KBM-7 (cell line): ENCODE measurements around the gene OBP2B.

Experiments
- DNase-seq: peaks from one replicate; pipeline ENCODE4 v3.0.0-alpha.2; 2015
- in situ Hi-C: fragments of 300-500 bp; cut with MboI; formaldehyde crosslinking; loops from 2 replicates; pipeline ENCODE4 v1.14.3; 2020; ENCODE audit warnings: low sequenced_read_pairs, low pct_unique_long_range_greater_than_20kb, mixed read lengths

Gene OBP2B

GRCh38 chr9:133204993-133205336, 4.1 kb downstream of the OBP2B start:
- in situ Hi-C loops, result no loop called here
- DNase-seq, result no peak

DNA sequence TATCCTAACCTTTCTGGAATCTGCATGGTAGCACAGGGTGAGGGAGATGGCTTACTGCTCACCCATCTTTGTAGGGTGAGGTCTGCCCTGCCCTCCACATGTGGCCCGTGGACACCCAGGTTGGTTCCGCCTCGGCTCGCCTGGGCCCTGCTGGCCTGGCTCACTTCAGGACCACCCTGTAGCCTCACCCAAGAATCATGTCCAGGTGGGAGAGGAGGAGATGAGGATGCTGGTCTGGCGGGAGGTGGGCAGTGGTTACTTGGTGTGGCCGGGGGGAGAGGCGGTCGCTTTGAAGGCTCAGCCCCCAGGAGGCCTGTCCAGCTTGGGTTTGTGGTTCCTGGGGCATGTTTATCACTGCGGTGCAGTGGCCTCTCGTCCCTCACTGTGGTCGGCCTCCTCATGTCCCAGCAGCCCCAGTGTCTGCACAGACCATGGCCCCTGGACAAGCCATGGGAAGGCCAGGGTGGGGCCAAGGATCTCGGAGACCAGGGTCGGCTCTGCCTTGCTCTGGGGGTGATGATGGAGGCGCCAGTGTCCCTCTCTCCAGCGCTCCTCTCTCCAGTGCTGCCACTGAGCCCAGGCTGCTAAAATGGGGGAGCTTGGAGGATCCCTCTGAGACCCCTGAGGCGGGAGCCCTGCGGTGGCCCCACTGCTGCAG, 4.6 kb downstream of the OBP2B start:
- no peak for DNase-seq
- in situ Hi-C loops, result no loop called here

DNA sequence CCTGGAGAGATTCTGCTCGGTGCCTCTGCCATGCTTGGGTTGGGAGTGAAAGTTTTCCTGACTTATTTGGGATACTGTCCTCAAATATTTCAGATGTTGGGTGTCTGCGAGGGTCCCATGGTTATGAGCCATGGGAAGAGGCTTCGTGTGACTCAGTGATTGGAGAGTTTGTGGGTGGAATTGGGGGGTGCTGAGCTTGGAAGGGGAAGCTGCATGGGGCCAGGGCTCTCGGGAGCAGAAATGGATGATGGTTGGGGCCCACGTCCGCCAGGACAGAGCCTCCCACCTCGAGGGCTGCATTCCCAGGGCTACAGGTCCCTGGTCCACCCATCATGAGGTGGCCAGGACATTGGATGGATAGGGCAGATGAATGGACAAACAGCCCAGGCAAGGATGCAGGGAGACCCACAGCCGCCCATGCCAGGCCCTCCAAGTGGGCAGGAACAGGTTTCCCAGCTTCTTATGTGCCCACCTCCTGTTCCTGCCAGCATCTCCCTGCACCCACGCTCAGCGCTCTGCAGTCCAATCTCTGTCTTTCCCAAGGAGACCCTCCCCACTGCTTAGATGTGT, 5.5 kb downstream of the OBP2B start:
- no peak for DNase-seq
- in situ Hi-C loops, result no loop called here

GRCh38 chr9:133202688-133203453, 6.2 kb downstream of the OBP2B start:
- in situ Hi-C loops, result no loop called here
- DNase-seq, result no peak

- in situ Hi-C loops, result no loop called here
Measured at GRCh38 chr9:133202145-133202513, 6.9 kb downstream of the OBP2B start.

DNA sequence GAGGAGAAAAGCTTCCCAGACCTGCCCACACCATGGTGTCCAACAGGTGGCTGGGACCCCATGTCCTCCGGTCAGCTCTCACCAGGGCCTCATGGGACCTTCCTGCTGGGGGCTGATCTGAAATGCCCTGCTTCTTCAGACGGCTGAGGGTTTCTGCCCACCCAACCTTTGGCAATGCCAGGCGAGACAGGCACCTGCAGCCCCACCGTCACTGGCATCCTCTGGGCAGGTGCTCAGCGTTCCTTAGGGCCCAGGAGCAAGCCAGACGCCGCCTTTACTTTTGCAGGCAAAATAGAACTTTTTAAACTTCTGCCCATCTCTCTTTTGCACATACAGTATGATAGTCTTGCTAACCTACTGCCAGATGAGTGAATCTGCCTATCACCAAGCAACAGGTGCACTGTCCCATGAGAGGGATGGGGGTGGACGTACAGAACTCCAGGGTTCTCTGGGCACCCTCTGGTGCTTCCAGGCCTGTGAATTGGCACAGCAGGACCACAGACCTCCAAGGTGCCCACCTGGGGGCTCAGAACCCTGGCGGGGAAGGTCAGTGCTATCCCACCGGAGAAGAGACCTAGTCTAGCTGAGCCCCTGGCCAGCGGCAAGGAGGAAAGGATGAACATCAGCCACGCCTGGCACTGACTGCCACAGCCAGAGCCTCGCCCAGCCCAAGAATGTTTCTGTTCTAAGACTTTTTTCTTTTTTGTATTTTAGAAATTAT, 7.5 kb downstream of the OBP2B start:
- in situ Hi-C loops, result no loop called here
- DNase-seq, result no peak

More at GRCh38 chr9:133202145-133202513, 6.9 kb downstream of the OBP2B start:
- DNase-seq, result no peak

- in situ Hi-C loops, result no loop called here
Measured at GRCh38 chr9:133200631-133201030, 8.4 kb downstream of the OBP2B start.

GRCh38 chr9:133199648-133200321, 9.3 kb downstream of the OBP2B start:
- in situ Hi-C loops, result no loop called here
- DNase-seq, result no peak

More at GRCh38 chr9:133200631-133201030, 8.4 kb downstream of the OBP2B start:
- DNase-seq, result no peak

DNA sequence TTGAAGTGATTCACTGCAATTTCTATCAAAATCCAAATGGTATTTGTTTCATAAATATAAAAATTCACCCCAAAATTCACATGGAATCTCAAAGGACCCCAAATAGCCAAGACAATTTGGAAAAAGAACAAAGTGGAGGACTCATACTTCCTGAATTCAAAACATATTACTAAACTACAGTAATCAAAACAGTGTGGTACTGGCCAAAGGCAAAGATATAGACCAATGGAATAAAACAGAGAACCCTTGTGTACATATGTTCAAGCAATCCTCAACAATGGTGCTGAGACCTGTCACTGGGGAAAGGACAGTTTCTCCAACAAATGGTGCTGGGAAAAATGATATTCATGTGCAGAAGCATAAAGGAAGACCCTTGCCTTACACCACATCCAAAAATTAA, 14.0 kb downstream of the OBP2B start:
- DNase-seq, result no peak
- in situ Hi-C loops, result no loop called here

DNA sequence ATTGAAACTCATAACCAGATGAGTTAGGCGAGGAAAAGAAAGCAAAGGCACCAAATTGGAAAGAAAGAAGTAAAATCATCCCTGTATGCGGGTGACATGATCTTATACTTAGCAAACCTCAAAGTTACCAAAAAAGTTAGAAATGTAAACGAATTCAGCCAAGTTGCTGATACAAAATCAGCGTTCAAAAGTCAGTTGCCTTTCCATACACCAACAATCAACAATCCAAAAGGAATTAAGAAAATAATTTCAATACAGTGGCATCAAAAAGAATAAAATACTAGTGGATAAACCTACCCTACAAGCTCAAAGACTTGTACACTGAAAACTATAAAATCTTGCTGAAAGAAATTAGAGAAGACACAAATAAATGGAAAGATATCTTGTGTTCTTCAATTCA, 14.5 kb downstream of the OBP2B start:
- DNase-seq, result no peak
- in situ Hi-C loops, result no loop called here

- no peak for DNase-seq
- in situ Hi-C loops, result no loop called here
Measured at GRCh38 chr9:133191989-133192388, 17.1 kb downstream of the OBP2B start.

- in situ Hi-C loops, result no loop called here
- no peak for DNase-seq
Measured at GRCh38 chr9:133189826-133190225, 19.2 kb downstream of the OBP2B start.

DNA sequence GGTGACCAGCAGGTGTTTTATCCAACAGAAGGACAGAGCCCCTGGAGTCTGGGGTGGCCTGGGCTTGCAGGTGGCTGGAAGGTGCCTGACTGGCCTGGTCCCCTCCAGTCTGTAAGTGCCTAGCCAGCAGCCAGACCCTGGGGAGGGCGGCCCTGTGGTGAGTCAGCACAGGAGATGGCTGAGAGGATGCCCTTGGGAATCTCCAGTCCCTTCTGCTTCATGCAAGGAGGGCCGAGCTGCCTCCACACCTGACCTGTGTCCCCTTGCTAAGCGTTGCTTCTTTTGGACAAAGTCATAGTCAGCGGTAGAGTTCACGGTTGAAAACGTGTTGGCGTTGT, 20.2 kb downstream of the OBP2B start:
- in situ Hi-C loops, result no loop called here

GRCh38 chr9:133188006-133188842, 20.8 kb downstream of the OBP2B start:
- in situ Hi-C loops, result no loop called here
- DNase-seq, result peak; percentile 38

More for the DNA sequence above, 20.2 kb downstream of the OBP2B start:
- DNase-seq, result no peak

DNA sequence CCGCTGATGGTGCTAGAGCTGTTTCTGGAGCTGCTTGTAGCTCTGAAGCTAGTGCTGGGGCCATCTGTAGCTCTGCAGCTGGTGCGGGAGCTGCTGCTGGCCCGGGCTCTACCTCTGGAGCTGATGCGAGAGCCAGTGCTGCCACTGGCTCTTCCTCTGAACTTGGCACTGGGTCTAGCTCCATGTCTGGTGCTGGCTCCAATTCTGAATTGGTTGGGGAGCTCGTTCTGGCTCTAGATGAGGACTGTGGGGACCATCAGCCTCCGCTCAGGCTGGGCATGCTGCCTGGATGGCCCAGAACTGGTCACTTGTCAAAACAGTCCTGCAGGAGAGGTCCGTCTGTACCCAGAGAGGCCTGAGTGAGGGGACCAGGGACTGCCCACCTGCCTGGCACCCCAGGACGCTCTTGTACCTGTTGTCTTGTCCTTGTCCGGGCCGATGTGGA, 21.5 kb downstream of the OBP2B start:
- in situ Hi-C loops, result no loop called here

GRCh38 chr9:133186736-133187135, 22.3 kb downstream of the OBP2B start:
- in situ Hi-C loops, result no loop called here
- DNase-seq, result no peak

More for the DNA sequence above, 21.5 kb downstream of the OBP2B start:
- DNase-seq, result no peak

- in situ Hi-C loops, result no loop called here
- DNase-seq, result peak; percentile 84
Measured at GRCh38 chr9:133184971-133185370, 24.1 kb downstream of the OBP2B start.

DNA sequence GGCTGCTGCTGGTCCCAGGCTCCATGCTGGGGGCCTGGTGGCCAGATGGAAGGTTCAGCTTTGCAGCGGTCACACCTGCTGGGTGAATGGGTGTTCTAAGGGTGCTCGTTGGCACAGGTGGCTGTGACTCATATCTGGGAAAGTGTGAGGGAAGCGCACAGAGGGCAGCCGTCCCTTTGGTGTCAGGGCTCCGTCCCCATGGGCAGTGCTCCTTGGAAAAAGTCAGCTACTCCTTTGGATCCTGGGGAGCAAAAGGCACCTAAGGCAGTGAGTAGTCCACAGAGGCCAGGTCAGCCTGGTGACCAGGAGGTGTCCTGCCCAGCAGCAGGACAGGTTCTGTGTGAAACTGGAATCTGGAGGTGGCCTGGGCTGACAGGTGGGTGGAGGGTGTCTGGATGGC, 26.9 kb downstream of the OBP2B start:
- in situ Hi-C loops, result no loop called here

DNA sequence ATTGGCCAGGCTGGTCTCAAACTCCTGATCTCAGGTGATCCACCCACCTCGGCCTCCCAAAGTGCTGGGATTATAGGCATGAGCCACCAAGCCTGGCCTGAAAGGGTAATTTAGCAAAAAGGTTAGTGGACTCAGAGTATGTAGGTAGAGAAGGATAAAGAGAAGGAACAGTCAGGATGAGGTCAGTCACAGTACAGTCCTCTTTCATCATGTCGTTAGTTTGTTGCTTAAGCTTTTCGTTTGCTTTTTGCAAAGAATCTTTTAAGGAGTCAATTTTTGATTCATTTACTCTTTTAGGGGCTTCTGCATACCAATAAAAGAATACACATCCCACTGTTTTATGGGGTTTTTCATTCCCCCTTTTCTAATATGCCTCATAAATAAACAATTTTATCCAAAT, 27.5 kb downstream of the OBP2B start:
- no peak for DNase-seq
- in situ Hi-C loops, result no loop called here

More for the DNA sequence above, 26.9 kb downstream of the OBP2B start:
- DNase-seq, result no peak
